GM23248 (cell line): ENCODE measurements around the gene DYNLRB1. TPM values are rescaled to one million over a fixed set of nuclear protein-coding genes. Genes with fewer than 3 reads are reported as not detected.

Source experiments
- DNase-seq: peaks from one replicate; pipeline ENCODE4 v3.0.0-alpha.2; 2015
- H2AFZ ChIP-seq: fragments of 200-600 bp; sonication (generic); 2 replicates; pipeline ENCODE4 v1.6.1; 2016; ENCODE audit warnings: antibody characterized with exemption
- H3F3A ChIP-seq: fragments of 200-600 bp; sonication (generic); 2 replicates; pipeline ENCODE4 v1.6.1; 2016; ENCODE audit warnings: mild to moderate bottlenecking, antibody characterized with exemption, mixed run types; ENCODE audit not compliant: insufficient read depth
- H3K27ac ChIP-seq: fragments of 200-600 bp; sonication (generic); 2 replicates; pipeline ENCODE4 v1.5.1; 2016; ENCODE audit warnings: mild to moderate bottlenecking
- H3K27me3 ChIP-seq: fragments of 200-600 bp; sonication (generic); replicated peaks from 2 replicates; pipeline ENCODE4 v1.6.1; 2016; ENCODE audit warnings: mild to moderate bottlenecking; ENCODE audit not compliant: insufficient read depth
- H3K36me3 ChIP-seq: fragments of 200-600 bp; sonication (generic); 2 replicates; pipeline ENCODE4 v1.6.1; 2016; ENCODE audit warnings: low read depth, mild to moderate bottlenecking
- H3K4me1 ChIP-seq: fragments of 200-600 bp; sonication (generic); 2 replicates; pipeline ENCODE4 v1.6.1; 2016; ENCODE audit warnings: mild to moderate bottlenecking; ENCODE audit not compliant: insufficient read depth
- H3K4me2 ChIP-seq: fragments of 200-600 bp; sonication (generic); one replicate; pipeline ENCODE4 v1.6.1; 2016; ENCODE audit warnings: mild to moderate bottlenecking; ENCODE audit not compliant: unreplicated experiment
- H3K4me3 ChIP-seq: fragments of 200-600 bp; sonication (generic); 2 replicates; pipeline ENCODE4 v1.5.1; 2016; ENCODE audit warnings: mild to moderate bottlenecking
- H3K79me2 ChIP-seq: fragments of 200-600 bp; sonication (generic); 2 replicates; pipeline ENCODE4 v1.6.1; 2016; ENCODE audit warnings: mild to moderate bottlenecking; ENCODE audit not compliant: insufficient read depth
- H3K9ac ChIP-seq: fragments of 200-600 bp; sonication (generic); 2 replicates; pipeline ENCODE4 v1.6.1; 2016; ENCODE audit warnings: mild to moderate bottlenecking
- H3K9me2 ChIP-seq: fragments of 200-600 bp; sonication (generic); 2 replicates; pipeline ENCODE4 v1.6.1; 2016; ENCODE audit warnings: mixed run types, mild to moderate bottlenecking, moderate library complexity; ENCODE audit not compliant: insufficient read depth
- H3K9me3 ChIP-seq: fragments of 200-600 bp; sonication (generic); one replicate; pipeline ENCODE4 v1.6.1; 2017; ENCODE audit warnings: low read depth
- H4K20me1 ChIP-seq: fragments of 200-600 bp; sonication (generic); 2 replicates; pipeline ENCODE4 v1.6.0; 2016; ENCODE audit not compliant: insufficient read depth
- EZH2 ChIP-seq: fragments of 200-600 bp; sonication (generic); IDR thresholded peaks from 2 replicates; pipeline ENCODE4 v1.6.1; 2018; ENCODE audit warnings: antibody characterized with exemption, mild to moderate bottlenecking; ENCODE audit not compliant: insufficient read depth, poor library complexity, severe bottlenecking
- EZH2phosphoT487 ChIP-seq: fragments of 200-600 bp; sonication (generic); IDR thresholded peaks from 2 replicates; pipeline ENCODE4 v1.6.1; 2018; ENCODE audit warnings: antibody characterized with exemption, moderate library complexity, mild to moderate bottlenecking, low read depth; ENCODE audit not compliant: insufficient read depth
- WGBS, 2 experiments: methylation state at CpG; one replicate each; pipeline ENCODE4 v1.1.6; 2015 to 2017; ENCODE audit warnings: low lambda C conversion rate in 2 of 2, low coverage in 1 of 2; ENCODE audit errors: missing lambda C conversion rate in 2 of 2; 5-methylcytosine and 5-hydroxymethylcytosine counted together
- in situ Hi-C: fragments of 300-500 bp; cut with MboI; formaldehyde crosslinking; loops from 2 replicates; pipeline ENCODE4 v1.15.0; 2020
- polyA plus RNA-seq: library from polyadenylated mRNA; unstranded; fragments of >200 nt; fragmentation: Nextera tagmentation; extraction: Ambion mirVana; gene quantifications from 2 replicates; pipeline ENCODE4 v1.2.1, GENCODE V29; 2016
- total RNA-seq: library from RNA; depleted of rRNA; stranded (reverse); fragments of >200 nt; shearing (Covaris generic); gene quantifications from 2 replicates; pipeline ENCODE4 v1.2.3, GENCODE V29; 2014

The DYNLRB1 gene
- total and polyA plus RNA-seq, 2 experiments from 2014 or later, result 100 to 279 TPM

GRCh38 chr20:34535301-34535840, 19.1 kb downstream of the DYNLRB1 start:
- H3F3A ChIP-seq, result peaks cover 4% of the 10 kb centered on the region; the same call in 1 of the 2 replicates
- H3K4me3 ChIP-seq, result no peak overlapping the region
- no peak overlapping the region for H2AFZ ChIP-seq
- peaks cover 47% of the 10 kb centered on the region for H3K36me3 ChIP-seq
- H3K9ac ChIP-seq, result no peak overlapping the region
- TF ChIP-seq EZH2 (no peak), EZH2phosphoT487 (no peak)
- H3K79me2 ChIP-seq, result peaks cover 31% of the 10 kb centered on the region
- no peaks in the 10 kb centered on the region for H3K9me2 ChIP-seq
- no peak for DNase-seq
- peaks cover 4% of the 10 kb centered on the region; the same call in 1 of the 2 replicates for H3K4me1 ChIP-seq
- WGBS, 2 experiments, result 87 to 92% methylated on average over 15 of the region's 15 CpGs
- H4K20me1 ChIP-seq, result no peaks in the 10 kb centered on the region
- H3K4me2 ChIP-seq, result no peak overlapping the region
- in situ Hi-C loops, result no loop called here
- H3K9me3 ChIP-seq, result no peaks in the 10 kb centered on the region
- no peak overlapping the region for H3K27ac ChIP-seq
- H3K27me3 ChIP-seq, result no peaks in the 10 kb centered on the region

- Histone ChIP-seq H3K27ac (no peak overlapping the region), H3K4me2 (no peak overlapping the region), H2AFZ (no peak overlapping the region), H3K36me3 (peaks cover 47% of the 10 kb centered on the region), H3K4me1 (peaks cover 4% of the 10 kb centered on the region; the same call in 1 of the 2 replicates), H4K20me1 (no peaks in the 10 kb centered on the region), H3F3A (peaks cover 4% of the 10 kb centered on the region; the same call in 1 of the 2 replicates), H3K9ac (no peak overlapping the region), H3K79me2 (peaks cover 26% of the 10 kb centered on the region), H3K27me3 (no peaks in the 10 kb centered on the region), H3K9me2 (no peaks in the 10 kb centered on the region), H3K9me3 (no peaks in the 10 kb centered on the region), H3K4me3 (no peak overlapping the region)
- 95% methylated on average over 2 of the region's 2 CpGs for WGBS, 2 experiments
- DNase-seq, result no peak
- TF ChIP-seq EZH2 (no peak), EZH2phosphoT487 (no peak)
- in situ Hi-C loops, result no loop called here
Measured at GRCh38 chr20:34535857-34536256, 19.6 kb downstream of the DYNLRB1 start.

GRCh38 chr20:34536798-34537394, 20.7 kb downstream of the DYNLRB1 start:
- TF ChIP-seq EZH2phosphoT487 (no peak), EZH2 (no peak)
- Histone ChIP-seq H3F3A (peaks cover 4% of the 10 kb centered on the region; the same call in 1 of the 2 replicates), H3K9ac (no peak overlapping the region), H3K4me1 (peaks cover 4% of the 10 kb centered on the region; the same call in 1 of the 2 replicates), H3K79me2 (peaks cover 16% of the 10 kb centered on the region), H3K4me2 (no peak overlapping the region), H4K20me1 (no peaks in the 10 kb centered on the region), H3K27me3 (no peaks in the 10 kb centered on the region), H3K27ac (no peak overlapping the region), H3K4me3 (no peak overlapping the region), H3K36me3 (peaks cover 54% of the 10 kb centered on the region), H3K9me2 (no peaks in the 10 kb centered on the region), H2AFZ (no peak overlapping the region), H3K9me3 (no peaks in the 10 kb centered on the region)
- DNase-seq, result peak; percentile 67
- WGBS, 2 experiments, result 58 to 60% methylated on average over 10 of the region's 10 CpGs
- in situ Hi-C loops, result no loop called here

- H3K4me1 ChIP-seq, result peaks cover 4% of the 10 kb centered on the region; the same call in 1 of the 2 replicates
- peaks cover 4% of the 10 kb centered on the region; the same call in 1 of the 2 replicates for H3F3A ChIP-seq
- H3K9me2 ChIP-seq, result no peaks in the 10 kb centered on the region
- no peak for TF ChIP-seq EZH2phosphoT487
- no peak for TF ChIP-seq EZH2
- no peaks in the 10 kb centered on the region for H4K20me1 ChIP-seq
- H3K9me3 ChIP-seq, result no peaks in the 10 kb centered on the region
- H3K4me2 ChIP-seq, result no peak overlapping the region
- no peak overlapping the region for H3K4me3 ChIP-seq
- H3K36me3 ChIP-seq, result peaks cover 52% of the 10 kb centered on the region
- in situ Hi-C loops, result no loop called here
- 79 to 82% methylated on average over 8 of the region's 8 CpGs for WGBS, 2 experiments
- H3K9ac ChIP-seq, result no peak overlapping the region
- no peak overlapping the region for H2AFZ ChIP-seq
- H3K27ac ChIP-seq, result peak overlapping the region; percentile 80; the same call in 1 of the 2 replicates
- DNase-seq, result no peak
- no peaks in the 10 kb centered on the region for H3K27me3 ChIP-seq
- peaks cover 8% of the 10 kb centered on the region; the same call in 1 of the 2 replicates for H3K79me2 ChIP-seq
Measured at GRCh38 chr20:34537651-34538050, 21.4 kb downstream of the DYNLRB1 start.
